Fibroblast of lung (primary cell): ENCODE measurements around the gene ARPC2. TPM values are rescaled to one million over a fixed set of nuclear protein-coding genes. Genes with fewer than 3 reads are reported as not detected.
"Not testable (repeated sequence)": the region's sequence is repeated elsewhere in the genome, so short reads cannot be mapped to it uniquely, and the experiment has no call there.

Experiments
- DNase-seq, 2 donors: peaks; one replicate each; pipeline versions ENCODE4 v3.0.0 to v3.0.0-alpha.2; 2010; ENCODE audit warnings: low read depth in 2 of 2
- H2AFZ ChIP-seq: 2 replicates; pipeline ENCODE4 v1.5.1; 2012; ENCODE audit warnings: low read length, control low read depth, inconsistent platforms
- H3K27ac ChIP-seq: 2 replicates; pipeline ENCODE4 v1.5.1; 2011; ENCODE audit warnings: low read length, control low read depth; ENCODE audit not compliant: insufficient read depth
- H3K27me3 ChIP-seq: 2 replicates; pipeline ENCODE4 v1.5.1; 2011; ENCODE audit warnings: mild to moderate bottlenecking, low read length; ENCODE audit not compliant: control insufficient read depth, insufficient read depth
- H3K36me3 ChIP-seq: 2 replicates; pipeline ENCODE4 v1.5.1; 2011; ENCODE audit warnings: low read length; ENCODE audit not compliant: control insufficient read depth, insufficient read depth
- H3K4me1 ChIP-seq: 2 replicates; pipeline ENCODE4 v1.5.1; 2011; ENCODE audit warnings: low read length; ENCODE audit not compliant: control insufficient read depth, insufficient read depth; ENCODE audit errors: extremely low read depth
- H3K4me2 ChIP-seq: 2 replicates; pipeline ENCODE4 v1.5.1; 2011; ENCODE audit warnings: low read length, control low read depth; ENCODE audit not compliant: insufficient read depth; ENCODE audit errors: extremely low read depth
- H3K4me3 ChIP-seq, 4 experiments: fragments of 200-600 bp in 1 of 4; sonication (generic) in 1 of 4; replicated peaks in 1 of 4; 2 replicates each; pipeline ENCODE4 v1.5.1; 2011 to 2016; ENCODE audit warnings: low read length in 4 of 4, low read depth in 3 of 4, mild to moderate bottlenecking in 3 of 4, control low read depth in 2 of 4, inconsistent platforms in 1 of 4, mixed read lengths in 1 of 4; ENCODE audit not compliant: insufficient read depth in 1 of 4; ENCODE audit errors: control extremely low read depth in 1 of 4
- H3K79me2 ChIP-seq: 2 replicates; pipeline ENCODE4 v1.5.1; 2012; ENCODE audit warnings: mild to moderate bottlenecking, low read length, inconsistent platforms; ENCODE audit not compliant: control insufficient read depth, insufficient read depth
- H3K9ac ChIP-seq: 2 replicates; pipeline ENCODE4 v1.5.1; 2011; ENCODE audit warnings: mild to moderate bottlenecking, low read length, control low read depth; ENCODE audit not compliant: insufficient read depth
- H3K9me3 ChIP-seq: 2 replicates; pipeline ENCODE4 v1.5.1; 2012; ENCODE audit warnings: low read depth, low read length; ENCODE audit not compliant: control insufficient read depth, insufficient read depth
- H4K20me1 ChIP-seq: 2 replicates; pipeline ENCODE4 v1.5.1; 2011; ENCODE audit warnings: low read length; ENCODE audit not compliant: control insufficient read depth, insufficient read depth; ENCODE audit errors: extremely low read depth
- CTCF ChIP-seq, 2 donors: IDR thresholded peaks in 1 of 2; conservative IDR thresholded peaks in 1 of 2; 1 replicate in 1 of 2; 2 replicates in 1 of 2; pipeline ENCODE4 v1.5.1; 2011 to 2012; ENCODE audit warnings: low read length in 2 of 2, control low read depth in 1 of 2, inconsistent platforms in 1 of 2, low read depth in 1 of 2, mild to moderate bottlenecking in 1 of 2
- EZH2 ChIP-seq: IDR thresholded peaks from 2 replicates; pipeline ENCODE4 v1.5.1; 2012; ENCODE audit warnings: low read length, control low read depth, mild to moderate bottlenecking; ENCODE audit errors: missing control alignments
- polyA plus RNA-seq, 2 donors: library from polyadenylated mRNA; depleted of rRNA in 1 of 2; stranded (reverse) in 1 of 2; unstranded in 1 of 2; fragments of >200 nt; gene quantifications; 2 replicates each; pipeline ENCODE4 v1.2.1, GENCODE V29; 2011 to 2012; ENCODE audit warnings: missing spikeins in 1 of 2
- total RNA-seq: library from RNA; depleted of rRNA; stranded (reverse); fragments of >200 nt; gene quantifications from 2 replicates; pipeline ENCODE4 v1.2.1, GENCODE V29; 2014

Gene ARPC2
- total and polyA plus RNA-seq, 2 donors (not counting 1 experiment from before 2014, with no cell fraction given) = 199 to 893 TPM

DNA sequence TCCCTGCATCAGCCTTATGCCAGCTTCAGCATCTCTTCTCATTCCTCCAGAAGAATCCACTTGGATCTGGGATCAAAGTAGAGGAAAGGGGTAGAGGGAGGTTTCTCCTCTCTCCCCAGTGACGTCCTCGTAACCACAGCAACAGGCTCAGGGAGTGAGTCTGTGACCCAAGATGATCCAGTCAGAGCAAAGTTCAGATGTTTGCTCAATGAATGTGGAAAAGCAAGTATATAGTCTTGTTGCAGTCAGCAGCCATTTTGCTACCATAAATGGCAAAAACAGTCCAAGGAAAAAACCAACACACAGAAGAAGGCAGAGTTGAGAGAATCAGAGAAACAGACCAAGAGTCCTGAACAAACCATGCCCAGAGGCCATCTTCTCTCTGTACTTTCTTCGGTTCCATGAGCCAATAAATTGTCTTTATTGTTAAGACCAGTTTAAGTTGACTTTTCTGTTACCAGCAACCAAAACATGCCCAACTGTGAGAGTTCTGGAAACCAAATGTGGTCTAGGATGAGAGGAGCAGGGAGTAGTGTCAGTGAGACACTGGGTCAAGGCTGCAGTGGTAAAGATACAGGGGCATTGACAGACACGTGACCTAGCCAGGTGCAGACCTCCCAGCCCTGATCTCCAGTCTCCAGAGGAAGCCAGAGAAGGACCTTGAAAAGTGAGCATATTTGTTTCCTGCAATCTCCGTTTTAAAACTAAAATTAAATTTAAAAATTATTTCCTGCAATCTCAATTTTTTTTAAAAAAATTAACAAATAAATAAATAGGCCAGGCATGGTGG is 47.0 kb upstream of the ARPC2 start:
- H3K9me3 ChIP-seq = no peaks in the 10 kb centered on the region
- H3K9ac ChIP-seq = no peak overlapping the region
- no peak overlapping the region for H3K4me2 ChIP-seq
- no peak overlapping the region for H3K4me3 ChIP-seq
- H3K36me3 ChIP-seq = no peaks in the 10 kb centered on the region
- H2AFZ ChIP-seq = peak overlapping the region; percentile 17
- H3K27me3 ChIP-seq = peaks cover 7% of the 10 kb centered on the region
- H4K20me1 ChIP-seq = no peaks in the 10 kb centered on the region
- no peak overlapping the region for H3K27ac ChIP-seq
- no peaks in the 10 kb centered on the region for H3K4me1 ChIP-seq
- peak in 1 of 2 donors; percentile 27 for DNase-seq
- no peak for TF ChIP-seq EZH2
- no peak for TF ChIP-seq CTCF (conservative IDR thresholded peaks at IDR 0.05 in 1 of 2, IDR thresholded peaks at IDR 0.05 in 1 of 2; ENCODE audit: low read depth in 1 of 2, low read length in 2 of 2)
- no peaks in the 10 kb centered on the region for H3K79me2 ChIP-seq

DNA sequence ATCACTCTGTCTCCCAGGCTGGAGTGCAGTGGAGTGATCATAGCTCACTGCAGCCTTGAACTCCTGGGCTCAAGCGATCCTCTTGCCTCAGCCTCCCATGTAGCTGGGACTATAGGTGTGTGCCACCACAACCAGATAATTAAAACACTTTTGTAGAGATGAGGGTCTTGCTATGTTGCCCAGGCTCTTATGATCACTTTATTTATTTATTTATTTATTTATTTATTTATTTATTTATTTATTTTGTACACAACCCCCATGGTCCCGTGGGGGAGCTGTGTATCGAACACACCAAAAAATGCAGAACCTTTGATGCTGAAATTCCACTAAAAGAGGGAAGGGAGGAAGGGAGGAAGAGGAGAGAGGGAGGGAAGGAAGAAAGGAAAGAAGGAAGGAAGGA is 45.2 kb upstream of the ARPC2 start:
- H3K27me3 ChIP-seq, H3K4me3 ChIP-seq, H3K4me1 ChIP-seq, H3K79me2 ChIP-seq, H3K9me3 ChIP-seq, DNase-seq, H3K36me3 ChIP-seq, H3K27ac ChIP-seq, H2AFZ ChIP-seq, H4K20me1 ChIP-seq, H3K4me2 ChIP-seq, H3K9ac ChIP-seq: not testable (repeated sequence)

DNA sequence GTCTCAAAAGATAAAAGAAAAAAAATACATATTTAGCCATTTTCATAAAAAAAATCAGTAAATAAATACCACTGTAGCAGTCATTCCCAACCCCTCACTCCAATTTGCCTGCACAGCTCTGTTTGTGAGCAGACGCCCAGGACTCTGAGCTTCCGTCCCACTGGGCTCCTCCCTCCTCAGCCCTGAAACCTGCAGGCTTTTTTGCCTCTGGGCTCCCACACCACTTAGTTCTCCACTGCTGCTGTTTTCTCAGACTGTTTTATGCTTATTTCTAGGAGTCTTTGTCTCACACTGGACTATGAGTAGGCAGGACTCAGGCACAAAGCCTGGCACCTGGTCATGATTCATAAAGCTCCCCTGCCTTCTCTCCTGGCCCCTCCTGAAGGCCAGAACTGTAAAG is 44.1 kb upstream of the ARPC2 start:
- Histone ChIP-seq H2AFZ (no peak overlapping the region), H4K20me1 (no peaks in the 10 kb centered on the region), H3K27me3 (peaks cover 2% of the 10 kb centered on the region), H3K4me2 (no peak overlapping the region), H3K4me3 (no peak overlapping the region), H3K27ac (no peak overlapping the region), H3K79me2 (no peaks in the 10 kb centered on the region), H3K9me3 (no peaks in the 10 kb centered on the region), H3K4me1 (no peaks in the 10 kb centered on the region), H3K36me3 (no peaks in the 10 kb centered on the region), H3K9ac (no peak overlapping the region)
- no peak for DNase-seq
- TF ChIP-seq EZH2 (no peak), CTCF (conservative IDR thresholded peaks at IDR 0.05 in 1 of 2, IDR thresholded peaks at IDR 0.05 in 1 of 2; ENCODE audit: low read depth in 1 of 2, low read length in 2 of 2) (no peak)
